Mesothelial cell of epicardium (in vitro differentiated cells): ENCODE measurements around the gene MAEA. TPM values are rescaled to one million over a fixed set of nuclear protein-coding genes. Genes with fewer than 3 reads are reported as not detected.
A peak's percentile ranks its signal among the peaks of the same experiment; 100 is the strongest.
"Not testable (repeated sequence)": the region's sequence is repeated elsewhere in the genome, so short reads cannot be mapped to it uniquely, and the experiment has no call there.

ENCODE experiments used
- DNase-seq, 2 experiments: peaks; one replicate each; pipeline ENCODE4 v3.0.0; 2021; ENCODE audit warnings: low spot score in 2 of 2; ENCODE audit not compliant: unreplicated experiment in 2 of 2
- H3K27ac Mint-ChIP-seq: 2 replicates; pipeline ENCODE4 v1.8.0; 2021; ENCODE audit warnings: mixed read lengths
- H3K27me3 Mint-ChIP-seq: 2 replicates; pipeline ENCODE4 v1.8.0; 2021; ENCODE audit warnings: low read depth, mixed read lengths
- H3K36me3 Mint-ChIP-seq: 2 replicates; pipeline ENCODE4 v1.8.0; 2021; ENCODE audit warnings: mixed read lengths
- H3K4me1 Mint-ChIP-seq: 2 replicates; pipeline ENCODE4 v1.8.0; 2021; ENCODE audit warnings: mixed read lengths
- H3K4me3 Mint-ChIP-seq: 2 replicates; pipeline ENCODE4 v1.8.0; 2021; ENCODE audit warnings: mild to moderate bottlenecking, moderate library complexity, mixed read lengths
- H3K9me3 Mint-ChIP-seq: 2 replicates; pipeline ENCODE4 v1.8.0; 2021; ENCODE audit warnings: mixed read lengths
- CTCF ChIP-seq: fragments of 200-600 bp; sonication (generic); IDR thresholded peaks from one replicate; pipeline ENCODE4 v1.5.0; 2021; ENCODE audit warnings: antibody characterized with exemption; ENCODE audit not compliant: unreplicated experiment
- total RNA-seq: library from RNA; stranded (reverse); gene quantifications from 3 replicates; pipeline ENCODE4 v1.2.1, GENCODE V29; 2021

MAEA gene
- total RNA-seq, 1 donor from 2014 or later: 73.4 TPM

GRCh38 chr4:1330761-1331590 lies 41.3 kb downstream of the MAEA start:
- no peak for TF ChIP-seq CTCF
- Mint-ChIP-seq H3K36me3 (peaks cover 16% of the 10 kb centered on the region), H3K4me3 (no peak overlapping the region), H3K27me3 (no peaks in the 10 kb centered on the region), H3K27ac (no peak overlapping the region), H3K9me3 (no peaks in the 10 kb centered on the region), H3K4me1 (no peaks in the 10 kb centered on the region)
- peak in 1 of 2 experiments; percentile 13 for DNase-seq

DNA sequence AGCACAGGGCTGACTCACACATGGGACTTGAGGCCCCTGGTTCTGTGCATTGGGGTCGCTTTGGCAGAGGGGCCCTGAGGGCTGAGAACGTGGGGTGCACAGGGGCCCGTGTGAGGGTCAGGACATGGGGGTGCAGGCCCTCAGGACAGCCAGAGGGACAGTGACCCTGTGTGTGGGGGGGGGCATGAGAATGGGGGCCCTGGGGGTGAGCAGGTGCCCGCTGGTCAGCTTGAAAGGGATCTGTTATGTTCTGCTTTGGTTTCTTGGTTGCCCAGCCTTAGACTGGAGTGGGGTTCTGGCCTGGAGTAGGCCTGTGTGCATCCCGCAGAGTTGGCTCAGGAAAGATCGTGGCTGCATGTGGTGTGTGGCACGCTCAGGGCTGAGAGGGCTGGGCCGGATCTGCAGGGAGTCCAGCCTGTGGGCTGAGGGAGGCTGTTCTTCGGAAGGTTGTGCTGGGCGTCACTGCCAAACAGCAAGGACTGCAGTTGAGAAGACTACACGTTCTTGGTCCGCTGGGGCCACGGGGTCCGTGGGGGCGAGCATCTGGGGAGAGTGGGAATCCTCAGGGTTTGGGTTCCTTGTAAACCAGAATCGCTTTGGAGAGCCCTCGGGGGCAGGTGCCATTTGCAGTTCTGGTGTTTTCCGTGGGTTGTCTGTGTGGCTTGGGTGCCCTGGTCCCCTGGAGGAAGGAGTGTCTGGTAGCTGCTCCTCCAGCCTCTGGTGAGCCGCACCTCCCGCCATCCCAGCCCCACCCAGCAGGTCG lies 42.1 kb downstream of the MAEA start:
- peak in 1 of 2 experiments; percentile 15 for DNase-seq
- H3K27ac Mint-ChIP-seq: no peak overlapping the region
- TF ChIP-seq CTCF: no peak
- H3K9me3 Mint-ChIP-seq: peaks cover 4% of the 10 kb centered on the region
- H3K27me3 Mint-ChIP-seq: no peaks in the 10 kb centered on the region
- H3K4me1 Mint-ChIP-seq: no peaks in the 10 kb centered on the region
- H3K36me3 Mint-ChIP-seq: peaks cover 23% of the 10 kb centered on the region
- no peak overlapping the region for H3K4me3 Mint-ChIP-seq

GRCh38 chr4:1332686-1333085 lies 43.0 kb downstream of the MAEA start:
- H3K9me3 Mint-ChIP-seq: peaks cover 4% of the 10 kb centered on the region
- no peak overlapping the region for H3K4me3 Mint-ChIP-seq
- DNase-seq: no peak
- H3K36me3 Mint-ChIP-seq: peaks cover 32% of the 10 kb centered on the region
- H3K4me1 Mint-ChIP-seq: no peaks in the 10 kb centered on the region
- TF ChIP-seq CTCF: no peak
- H3K27me3 Mint-ChIP-seq: no peaks in the 10 kb centered on the region
- no peak overlapping the region for H3K27ac Mint-ChIP-seq

DNA sequence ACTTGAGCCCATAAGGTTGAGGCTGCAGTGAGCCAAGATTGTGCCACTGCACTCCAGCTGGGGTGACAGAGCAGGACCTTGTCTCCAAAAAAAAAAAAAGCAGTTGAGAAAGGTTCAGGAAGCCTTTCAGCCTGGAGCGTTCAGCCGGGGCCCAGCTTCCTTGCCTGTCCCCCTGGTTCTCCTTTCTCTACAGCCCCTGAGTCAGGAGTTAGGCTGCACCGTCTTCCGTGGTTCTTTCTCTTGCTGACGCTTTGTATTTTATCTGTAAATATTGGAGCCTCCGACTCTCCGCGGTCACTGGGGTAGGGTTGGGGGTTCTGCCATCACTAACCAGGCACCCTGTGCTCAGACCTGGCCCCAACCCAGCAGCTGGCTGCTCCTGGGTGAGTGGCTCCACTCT lies 43.6 kb downstream of the MAEA start:
- peaks cover 4% of the 10 kb centered on the region for H3K9me3 Mint-ChIP-seq
- TF ChIP-seq CTCF: no peak
- no peak for DNase-seq
- peaks cover 38% of the 10 kb centered on the region for H3K36me3 Mint-ChIP-seq
- no peaks in the 10 kb centered on the region for H3K27me3 Mint-ChIP-seq
- no peak overlapping the region for H3K4me3 Mint-ChIP-seq
- H3K27ac Mint-ChIP-seq: no peak overlapping the region
- no peaks in the 10 kb centered on the region for H3K4me1 Mint-ChIP-seq

DNA sequence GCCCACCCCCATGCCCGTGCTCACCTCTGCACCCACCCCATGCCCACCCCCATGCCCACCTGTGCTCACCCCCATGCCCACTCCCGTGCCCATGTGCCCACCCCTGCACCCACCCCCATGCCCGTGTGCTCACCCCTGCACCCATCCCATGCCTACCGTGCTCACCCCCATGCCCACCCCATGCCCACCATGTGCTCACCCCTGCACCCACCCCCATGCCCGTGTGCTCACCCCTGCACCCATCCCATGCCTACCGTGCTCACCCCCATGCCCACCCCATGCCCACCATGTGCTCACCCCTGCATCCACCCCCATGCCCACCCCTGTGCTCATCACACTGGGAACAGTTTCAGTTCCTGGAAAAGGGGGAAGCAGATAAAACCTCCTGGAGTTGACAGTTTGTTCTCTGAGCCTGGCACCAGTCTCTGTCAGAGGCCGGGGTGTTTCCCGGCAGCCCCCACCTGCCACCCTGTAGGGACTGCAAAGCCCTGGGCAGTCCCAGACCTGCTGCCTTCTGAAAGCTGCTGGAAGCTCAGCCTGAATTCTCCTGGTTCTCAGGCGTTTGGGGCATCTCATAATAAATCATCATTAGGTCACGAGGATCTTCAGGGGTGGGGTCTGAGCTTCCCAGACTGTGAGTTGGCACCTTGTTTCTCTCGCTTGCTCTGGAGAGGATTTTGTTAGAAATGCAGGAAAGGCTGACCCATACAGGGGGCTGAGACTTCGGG lies 44.3 kb downstream of the MAEA start:
- H3K4me3 Mint-ChIP-seq, H3K27me3 Mint-ChIP-seq, H3K9me3 Mint-ChIP-seq, H3K4me1 Mint-ChIP-seq, H3K27ac Mint-ChIP-seq, DNase-seq: not testable (repeated sequence)
- peaks cover 43% of the 10 kb centered on the region for H3K36me3 Mint-ChIP-seq

DNA sequence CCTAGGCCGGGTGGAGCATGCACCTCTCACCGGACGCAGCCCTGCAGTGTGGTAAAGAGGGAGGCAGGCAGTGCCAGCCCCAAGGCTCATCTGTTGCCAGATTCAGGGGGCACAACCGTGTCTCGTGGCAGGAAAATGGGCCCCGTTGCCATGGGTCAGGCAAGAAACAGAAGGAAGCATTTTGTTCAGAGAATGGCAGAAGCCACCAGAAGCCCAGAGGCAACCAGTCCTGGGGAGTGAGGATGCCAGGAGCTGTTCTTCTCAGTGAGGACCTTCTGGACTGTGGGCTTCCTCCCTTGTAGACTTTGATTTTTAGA lies 44.8 kb downstream of the MAEA start:
- TF ChIP-seq CTCF: no peak
- H3K9me3 Mint-ChIP-seq: peaks cover 4% of the 10 kb centered on the region
- no peaks in the 10 kb centered on the region for H3K4me1 Mint-ChIP-seq
- no peak overlapping the region for H3K4me3 Mint-ChIP-seq
- peaks cover 47% of the 10 kb centered on the region for H3K36me3 Mint-ChIP-seq
- no peak overlapping the region for H3K27ac Mint-ChIP-seq
- no peak for DNase-seq
- H3K27me3 Mint-ChIP-seq: no peaks in the 10 kb centered on the region

GRCh38 chr4:1335193-1335883 lies 45.6 kb downstream of the MAEA start:
- H3K36me3 Mint-ChIP-seq: peaks cover 55% of the 10 kb centered on the region
- H3K9me3 Mint-ChIP-seq, H3K27me3 Mint-ChIP-seq, H3K27ac Mint-ChIP-seq, H3K4me3 Mint-ChIP-seq, DNase-seq, H3K4me1 Mint-ChIP-seq: not testable (repeated sequence)
